Astrocyte (in vitro differentiated cells and primary cell): ENCODE data around the gene SP3. TPM values are rescaled to one million over a fixed set of nuclear protein-coding genes. Genes with fewer than 3 reads are reported as not detected.

ENCODE experiments used
- DNase-seq: peaks from one replicate; pipeline ENCODE4 v3.0.0-alpha.2; 2010; ENCODE audit warnings: low read depth
- FAIRE-seq: peaks from 2 replicates; lab custom pipeline; 2011; peaks lifted over from hg19 to GRCh38; lab: Jason Lieb, UNC
- H2AFZ ChIP-seq: 2 replicates; pipeline ENCODE4 v1.6.0; 2012; ENCODE audit warnings: low read depth, low read length, inconsistent platforms
- H3K27ac ChIP-seq: 2 replicates; pipeline ENCODE4 v1.5.1; 2011; ENCODE audit warnings: low read depth, low read length, inconsistent platforms
- H3K27me3 ChIP-seq: 2 replicates; pipeline ENCODE4 v1.6.0; 2011; ENCODE audit warnings: low read length, inconsistent platforms; ENCODE audit not compliant: insufficient read depth
- H3K36me3 ChIP-seq: 2 replicates; pipeline ENCODE4 v1.5.1; 2011; ENCODE audit warnings: low read length, inconsistent platforms; ENCODE audit not compliant: insufficient read depth
- H3K4me1 ChIP-seq: 2 replicates; pipeline ENCODE4 v1.5.1; 2011; ENCODE audit warnings: low read length, inconsistent platforms; ENCODE audit not compliant: insufficient read depth
- H3K4me2 ChIP-seq: 2 replicates; pipeline ENCODE4 v1.6.0; 2012; ENCODE audit warnings: low read length, inconsistent platforms
- H3K4me3 ChIP-seq: 2 replicates; pipeline ENCODE4 v1.5.1; 2011; ENCODE audit warnings: low read depth, mild to moderate bottlenecking, low read length, inconsistent platforms; ENCODE audit not compliant: insufficient read depth
- H3K79me2 ChIP-seq: 2 replicates; pipeline ENCODE4 v1.6.0; 2012; ENCODE audit warnings: mild to moderate bottlenecking, low read length, inconsistent platforms; ENCODE audit not compliant: insufficient read depth
- H3K9ac ChIP-seq: 2 replicates; pipeline ENCODE4 v1.6.0; 2012; ENCODE audit warnings: mild to moderate bottlenecking, low read length, inconsistent platforms
- H3K9me3 ChIP-seq: 2 replicates; pipeline ENCODE4 v1.5.1; 2012; ENCODE audit warnings: low read depth, mild to moderate bottlenecking, low read length, inconsistent platforms; ENCODE audit not compliant: insufficient read depth
- H4K20me1 ChIP-seq: 2 replicates; pipeline ENCODE4 v1.6.0; 2012; ENCODE audit warnings: low read length, inconsistent platforms; ENCODE audit not compliant: insufficient read depth
- H3K27ac Mint-ChIP-seq: one replicate; pipeline ENCODE4 v1.8.0; 2021; ENCODE audit warnings: mild to moderate bottlenecking, mixed read lengths; ENCODE audit not compliant: unreplicated experiment
- H3K27me3 Mint-ChIP-seq: one replicate; pipeline ENCODE4 v1.8.0; 2021; ENCODE audit warnings: low read depth, mixed read lengths; ENCODE audit not compliant: unreplicated experiment
- H3K36me3 Mint-ChIP-seq: one replicate; pipeline ENCODE4 v1.8.0; 2021; ENCODE audit warnings: low read depth, mixed read lengths; ENCODE audit not compliant: unreplicated experiment
- H3K4me1 Mint-ChIP-seq: one replicate; pipeline ENCODE4 v1.8.0; 2021; ENCODE audit warnings: low read depth, mixed read lengths; ENCODE audit not compliant: unreplicated experiment
- H3K4me3 Mint-ChIP-seq: one replicate; pipeline ENCODE4 v1.8.0; 2021; ENCODE audit warnings: mild to moderate bottlenecking, moderate library complexity, mixed read lengths; ENCODE audit not compliant: unreplicated experiment
- H3K9me3 Mint-ChIP-seq: one replicate; pipeline ENCODE4 v1.8.0; 2021; ENCODE audit warnings: mild to moderate bottlenecking, mixed read lengths; ENCODE audit not compliant: unreplicated experiment
- EZH2 ChIP-seq: IDR thresholded peaks from 2 replicates; pipeline ENCODE4 v1.6.1; 2012; ENCODE audit warnings: mild to moderate bottlenecking, low read length, inconsistent platforms; ENCODE audit not compliant: insufficient read depth
- total RNA-seq: library from RNA; stranded (reverse); gene quantifications from 2 replicates; pipeline ENCODE4 v1.2.1, GENCODE V29; 2021
- TF ChIP-seq, protein P1 (sequence below): IDR thresholded peaks from 2 replicates; pipeline ENCODE4 v1.5.1; 2011; ENCODE audit warnings: low read depth, mild to moderate bottlenecking, inconsistent platforms, low read length, moderate library complexity; ENCODE audit not compliant: insufficient read depth

SP3 gene
- total RNA-seq, 1 donor from 2014 or later, result 59.6 TPM

DNA sequence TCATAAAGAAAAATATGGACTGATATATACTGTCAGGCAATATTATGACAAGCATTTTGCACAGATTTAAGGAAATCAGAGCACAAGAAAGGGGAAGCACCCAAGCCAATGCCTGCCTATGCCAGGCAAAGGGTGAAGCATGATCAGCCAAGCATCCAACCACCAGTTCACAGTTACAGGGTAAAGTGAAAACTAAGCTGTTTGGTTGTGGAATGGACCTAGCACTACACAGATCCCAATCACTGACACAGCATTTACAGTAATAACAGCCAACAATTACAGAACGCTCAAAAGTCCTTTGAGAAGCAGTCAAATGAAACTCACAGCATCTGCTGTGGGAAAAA is 90.3 kb downstream of the SP3 start:
- H3K4me3 ChIP-seq, result no peak overlapping the region
- Mint-ChIP-seq H3K36me3 (no peaks in the 10 kb centered on the region), H3K4me3 (no peak overlapping the region), H3K4me1 (peaks cover 3% of the 10 kb centered on the region), H3K27ac (no peak overlapping the region), H3K9me3 (no peaks in the 10 kb centered on the region), H3K27me3 (peaks cover 24% of the 10 kb centered on the region)
- no peaks in the 10 kb centered on the region for H3K79me2 ChIP-seq
- no peaks in the 10 kb centered on the region for H3K9me3 ChIP-seq
- H2AFZ ChIP-seq, result no peak overlapping the region
- H3K27me3 ChIP-seq, result peaks cover 3% of the 10 kb centered on the region
- FAIRE-seq, result no peak
- no peaks in the 10 kb centered on the region for H3K4me1 ChIP-seq
- TF ChIP-seq EZH2, result no peak
- TF ChIP-seq, protein P1, sequence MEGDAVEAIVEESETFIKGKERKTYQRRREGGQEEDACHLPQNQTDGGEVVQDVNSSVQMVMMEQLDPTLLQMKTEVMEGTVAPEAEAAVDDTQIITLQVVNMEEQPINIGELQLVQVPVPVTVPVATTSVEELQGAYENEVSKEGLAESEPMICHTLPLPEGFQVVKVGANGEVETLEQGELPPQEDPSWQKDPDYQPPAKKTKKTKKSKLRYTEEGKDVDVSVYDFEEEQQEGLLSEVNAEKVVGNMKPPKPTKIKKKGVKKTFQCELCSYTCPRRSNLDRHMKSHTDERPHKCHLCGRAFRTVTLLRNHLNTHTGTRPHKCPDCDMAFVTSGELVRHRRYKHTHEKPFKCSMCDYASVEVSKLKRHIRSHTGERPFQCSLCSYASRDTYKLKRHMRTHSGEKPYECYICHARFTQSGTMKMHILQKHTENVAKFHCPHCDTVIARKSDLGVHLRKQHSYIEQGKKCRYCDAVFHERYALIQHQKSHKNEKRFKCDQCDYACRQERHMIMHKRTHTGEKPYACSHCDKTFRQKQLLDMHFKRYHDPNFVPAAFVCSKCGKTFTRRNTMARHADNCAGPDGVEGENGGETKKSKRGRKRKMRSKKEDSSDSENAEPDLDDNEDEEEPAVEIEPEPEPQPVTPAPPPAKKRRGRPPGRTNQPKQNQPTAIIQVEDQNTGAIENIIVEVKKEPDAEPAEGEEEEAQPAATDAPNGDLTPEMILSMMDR, result no peak
- H3K27ac ChIP-seq, result no peak overlapping the region
- no peak overlapping the region for H3K4me2 ChIP-seq
- DNase-seq, result no peak
- no peak overlapping the region for H3K9ac ChIP-seq
- H4K20me1 ChIP-seq, result no peaks in the 10 kb centered on the region
- H3K36me3 ChIP-seq, result no peaks in the 10 kb centered on the region

DNA sequence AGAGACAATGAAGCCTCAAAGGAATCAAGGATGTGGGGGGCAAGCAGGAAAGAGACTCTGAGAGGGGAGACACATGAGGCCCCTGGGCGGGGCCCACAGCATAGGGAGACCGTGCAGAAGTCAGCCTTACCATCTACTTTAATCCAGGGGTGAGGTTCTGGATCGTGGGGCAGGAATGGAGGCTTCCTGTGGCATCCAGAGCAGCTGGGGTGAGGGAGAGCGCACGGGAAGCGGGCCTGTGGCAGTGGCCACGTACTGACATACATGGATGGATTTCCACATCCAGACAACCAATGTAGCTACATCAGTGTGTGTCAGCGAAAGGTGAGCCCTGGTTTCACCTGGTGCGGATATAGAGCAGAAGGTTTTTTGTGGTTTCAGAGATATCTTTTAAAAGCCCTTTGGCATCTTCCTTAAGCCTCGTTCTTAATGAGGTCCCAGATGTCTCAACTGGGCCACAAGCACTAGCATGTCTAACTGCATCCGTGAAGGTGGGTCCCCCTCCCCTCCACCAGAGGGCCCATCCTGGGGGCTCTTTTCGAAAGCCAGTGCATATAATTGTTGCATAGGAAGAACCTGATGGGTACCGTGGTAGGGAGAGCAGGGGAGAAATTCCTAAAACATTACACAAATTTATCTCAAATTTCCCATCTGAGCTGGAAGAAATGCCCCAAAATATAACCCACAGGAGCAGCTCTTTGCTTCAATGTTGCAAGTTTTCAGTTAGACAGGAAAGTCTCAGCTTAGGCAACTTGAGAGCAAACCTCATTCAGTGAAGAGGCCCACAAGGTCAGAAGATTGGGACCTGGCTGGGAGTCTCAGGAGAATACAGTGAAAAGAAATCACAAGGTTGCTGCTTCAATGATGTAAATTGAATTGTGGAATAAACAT is 90.9 kb downstream of the SP3 start:
- Histone ChIP-seq H4K20me1 (no peaks in the 10 kb centered on the region), H3K9me3 (no peaks in the 10 kb centered on the region), H3K36me3 (no peaks in the 10 kb centered on the region), H3K9ac (no peak overlapping the region), H3K4me1 (no peaks in the 10 kb centered on the region), H3K27me3 (peaks cover 3% of the 10 kb centered on the region), H3K4me3 (no peak overlapping the region), H2AFZ (no peak overlapping the region), H3K4me2 (no peak overlapping the region), H3K27ac (no peak overlapping the region), H3K79me2 (no peaks in the 10 kb centered on the region)
- Mint-ChIP-seq H3K27me3 (peaks cover 21% of the 10 kb centered on the region), H3K27ac (no peak overlapping the region), H3K4me1 (peaks cover 3% of the 10 kb centered on the region), H3K36me3 (no peaks in the 10 kb centered on the region), H3K9me3 (no peaks in the 10 kb centered on the region), H3K4me3 (no peak overlapping the region)
- DNase-seq, result no peak
- FAIRE-seq, result no peak
- TF ChIP-seq, protein P1, result no peak
- no peak for TF ChIP-seq EZH2

DNA sequence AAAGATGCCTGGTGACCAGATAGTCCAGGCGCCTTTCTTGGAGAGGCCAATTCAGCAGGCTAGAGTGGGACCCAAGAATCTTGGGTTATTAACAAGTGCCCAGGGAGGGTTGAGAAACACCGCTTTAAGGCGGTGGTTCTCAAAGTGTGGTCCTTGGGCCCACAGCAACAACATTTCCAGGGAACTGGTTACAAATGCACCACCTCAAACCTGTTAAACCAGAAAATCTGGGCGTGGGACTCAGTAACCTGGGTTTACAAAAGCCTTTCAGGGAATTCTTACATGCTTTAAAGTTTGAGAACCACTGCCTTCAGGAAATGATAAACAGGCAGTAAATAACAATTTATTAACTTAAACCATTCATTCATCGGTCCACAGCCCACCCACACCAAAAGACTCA is 92.5 kb downstream of the SP3 start:
- Mint-ChIP-seq H3K27me3 (peaks cover 29% of the 10 kb centered on the region), H3K4me3 (no peak overlapping the region), H3K4me1 (peaks cover 3% of the 10 kb centered on the region), H3K36me3 (no peaks in the 10 kb centered on the region), H3K27ac (no peak overlapping the region), H3K9me3 (no peaks in the 10 kb centered on the region)
- no peak overlapping the region for H3K4me2 ChIP-seq
- H4K20me1 ChIP-seq, result no peaks in the 10 kb centered on the region
- no peaks in the 10 kb centered on the region for H3K36me3 ChIP-seq
- H3K9me3 ChIP-seq, result no peaks in the 10 kb centered on the region
- no peaks in the 10 kb centered on the region for H3K79me2 ChIP-seq
- no peak for TF ChIP-seq EZH2
- TF ChIP-seq, protein P1, result no peak
- DNase-seq (no peak), FAIRE-seq (no peak)
- H3K9ac ChIP-seq, result no peak overlapping the region
- no peak overlapping the region for H3K27ac ChIP-seq
- H3K4me3 ChIP-seq, result no peak overlapping the region
- H3K4me1 ChIP-seq, result no peaks in the 10 kb centered on the region
- H3K27me3 ChIP-seq, result peaks cover 11% of the 10 kb centered on the region
- H2AFZ ChIP-seq, result no peak overlapping the region
